ENCODE results near the gene CYS1.

DNA sequence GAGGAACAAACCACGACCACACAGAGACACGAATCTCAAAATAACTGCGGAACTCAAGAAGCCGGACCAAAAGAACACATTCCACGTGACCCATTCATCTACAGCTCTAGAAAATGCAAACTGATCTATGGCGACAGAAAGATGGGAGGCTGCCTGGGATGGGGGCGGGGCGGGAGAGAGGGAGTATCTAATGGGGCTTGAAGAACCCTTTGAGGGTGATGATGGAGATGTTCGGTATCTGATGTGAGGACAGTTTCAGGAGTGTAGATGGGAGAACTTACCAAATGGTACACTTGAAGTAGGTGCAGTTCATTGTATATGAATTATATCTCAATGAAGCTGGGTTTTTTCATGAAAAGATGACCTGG lies 71.4 kb downstream of the CYS1 start:
- TF ChIP-seq, protein P1, sequence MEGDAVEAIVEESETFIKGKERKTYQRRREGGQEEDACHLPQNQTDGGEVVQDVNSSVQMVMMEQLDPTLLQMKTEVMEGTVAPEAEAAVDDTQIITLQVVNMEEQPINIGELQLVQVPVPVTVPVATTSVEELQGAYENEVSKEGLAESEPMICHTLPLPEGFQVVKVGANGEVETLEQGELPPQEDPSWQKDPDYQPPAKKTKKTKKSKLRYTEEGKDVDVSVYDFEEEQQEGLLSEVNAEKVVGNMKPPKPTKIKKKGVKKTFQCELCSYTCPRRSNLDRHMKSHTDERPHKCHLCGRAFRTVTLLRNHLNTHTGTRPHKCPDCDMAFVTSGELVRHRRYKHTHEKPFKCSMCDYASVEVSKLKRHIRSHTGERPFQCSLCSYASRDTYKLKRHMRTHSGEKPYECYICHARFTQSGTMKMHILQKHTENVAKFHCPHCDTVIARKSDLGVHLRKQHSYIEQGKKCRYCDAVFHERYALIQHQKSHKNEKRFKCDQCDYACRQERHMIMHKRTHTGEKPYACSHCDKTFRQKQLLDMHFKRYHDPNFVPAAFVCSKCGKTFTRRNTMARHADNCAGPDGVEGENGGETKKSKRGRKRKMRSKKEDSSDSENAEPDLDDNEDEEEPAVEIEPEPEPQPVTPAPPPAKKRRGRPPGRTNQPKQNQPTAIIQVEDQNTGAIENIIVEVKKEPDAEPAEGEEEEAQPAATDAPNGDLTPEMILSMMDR (IDR thresholded peaks at IDR 0.05; ENCODE audit: insufficient read depth, low read length, poor library complexity, severe bottlenecking), result no peak
- no peak for TF ChIP-seq EZH2phosphoT487 (conservative IDR thresholded peaks at IDR 0.05; ENCODE audit: low read length)
